ENCODE measurements around the gene SLC9A9.

SLC9A9 gene

DNA sequence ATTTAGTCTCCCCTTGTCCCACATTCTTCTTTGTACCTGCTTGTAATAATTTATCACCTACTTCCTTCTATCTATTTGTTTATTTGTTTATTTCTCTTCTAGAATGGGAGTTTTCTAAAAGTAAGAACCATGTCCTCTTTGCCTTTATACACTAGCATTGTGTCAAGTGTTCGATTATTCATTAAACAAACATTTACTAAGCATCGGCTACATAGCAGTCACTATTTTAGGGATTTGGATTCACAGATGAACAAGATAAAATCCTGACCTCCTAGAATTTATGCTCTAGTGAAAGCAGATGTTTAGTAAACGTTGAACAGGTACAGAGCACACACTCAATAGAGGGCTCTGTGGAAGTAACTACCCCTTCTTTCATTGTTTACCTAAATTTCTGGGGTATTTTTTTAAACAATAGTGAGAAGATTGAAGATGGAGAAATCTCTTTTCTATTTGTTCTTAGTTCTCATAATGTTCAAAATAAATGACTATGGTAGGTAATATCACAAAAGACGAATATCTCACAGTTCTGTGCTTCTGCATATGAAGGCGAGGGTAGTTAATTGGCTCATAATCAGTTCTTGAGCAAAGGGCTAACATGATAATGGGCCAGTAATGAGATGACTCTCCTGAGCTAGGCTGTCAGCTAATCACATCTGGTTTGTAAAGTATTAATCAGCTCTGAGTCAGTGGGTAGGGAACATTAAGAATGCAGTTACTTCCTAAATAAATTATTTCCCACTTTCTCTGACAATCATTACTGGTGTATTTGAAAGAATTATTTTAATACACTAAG, 111.9 kb downstream of the SLC9A9 start:
- no peak overlapping the region for H3K4me3 ChIP-seq (ENCODE audit: low read depth, low read length)
- no peak for DNase-seq (ENCODE audit: low read depth)
- no peak for TF ChIP-seq CTCF (IDR thresholded peaks at IDR 0.05; ENCODE audit: control insufficient read depth, extremely low read depth, insufficient read depth)

DNA sequence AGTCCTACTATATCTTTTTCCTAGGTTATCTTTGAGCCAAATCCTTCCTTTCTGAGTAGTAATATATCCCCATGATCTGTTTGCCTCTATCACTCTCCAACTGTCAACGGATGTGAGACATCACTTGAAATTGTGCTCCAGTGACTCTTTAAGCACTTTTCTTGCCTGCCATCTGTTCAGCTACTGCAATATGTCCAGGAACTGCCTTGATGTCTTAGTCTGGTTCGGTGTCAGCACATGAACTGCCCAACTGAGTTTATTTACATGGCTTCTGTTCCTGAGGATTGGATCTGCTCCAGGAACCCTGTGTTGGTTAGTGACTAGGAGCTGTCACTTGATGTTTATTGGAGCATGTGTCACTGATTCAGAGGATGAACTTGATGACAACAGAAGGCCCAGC, 116.5 kb downstream of the SLC9A9 start:
- H3K4me3 ChIP-seq (ENCODE audit: low read depth, low read length): no peak overlapping the region
- DNase-seq (ENCODE audit: low read depth): peak; percentile 19
- no peak for TF ChIP-seq CTCF (IDR thresholded peaks at IDR 0.05; ENCODE audit: control insufficient read depth, extremely low read depth, insufficient read depth)

GRCh38 chr3:143731320-143731719, 116.9 kb downstream of the SLC9A9 start:
- no peak for DNase-seq (ENCODE audit: low read depth)
- no peak for TF ChIP-seq CTCF (IDR thresholded peaks at IDR 0.05; ENCODE audit: control insufficient read depth, extremely low read depth, insufficient read depth)
- H3K4me3 ChIP-seq (ENCODE audit: low read depth, low read length): no peak overlapping the region

GRCh38 chr3:143727391-143727790, 120.9 kb downstream of the SLC9A9 start:
- TF ChIP-seq CTCF (IDR thresholded peaks at IDR 0.05; ENCODE audit: control insufficient read depth, extremely low read depth, insufficient read depth): no peak
- no peak overlapping the region for H3K4me3 ChIP-seq (ENCODE audit: low read depth, low read length)
- no peak for DNase-seq (ENCODE audit: low read depth)

DNA sequence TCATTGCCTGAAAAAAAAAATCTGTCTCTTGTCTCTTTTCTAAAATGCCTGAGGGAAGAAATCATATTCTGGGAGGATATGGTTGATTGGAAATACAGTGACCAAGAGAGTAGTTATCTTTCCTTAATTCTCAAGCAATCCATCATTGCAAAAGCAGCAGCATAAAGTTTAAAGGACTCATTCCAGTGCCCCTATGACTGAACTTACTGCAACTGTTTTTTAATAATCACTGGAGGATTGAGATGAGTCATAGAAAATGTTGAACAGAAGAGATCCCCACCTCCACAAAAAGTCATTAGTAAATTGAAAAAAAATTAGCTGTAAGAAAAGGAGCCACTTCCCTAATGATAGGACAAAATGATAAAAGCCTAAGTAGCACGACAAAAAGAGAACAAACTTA, 121.5 kb downstream of the SLC9A9 start:
- no peak overlapping the region for H3K4me3 ChIP-seq (ENCODE audit: low read depth, low read length)
- no peak for TF ChIP-seq CTCF (IDR thresholded peaks at IDR 0.05; ENCODE audit: control insufficient read depth, extremely low read depth, insufficient read depth)
- DNase-seq (ENCODE audit: low read depth): no peak

DNA sequence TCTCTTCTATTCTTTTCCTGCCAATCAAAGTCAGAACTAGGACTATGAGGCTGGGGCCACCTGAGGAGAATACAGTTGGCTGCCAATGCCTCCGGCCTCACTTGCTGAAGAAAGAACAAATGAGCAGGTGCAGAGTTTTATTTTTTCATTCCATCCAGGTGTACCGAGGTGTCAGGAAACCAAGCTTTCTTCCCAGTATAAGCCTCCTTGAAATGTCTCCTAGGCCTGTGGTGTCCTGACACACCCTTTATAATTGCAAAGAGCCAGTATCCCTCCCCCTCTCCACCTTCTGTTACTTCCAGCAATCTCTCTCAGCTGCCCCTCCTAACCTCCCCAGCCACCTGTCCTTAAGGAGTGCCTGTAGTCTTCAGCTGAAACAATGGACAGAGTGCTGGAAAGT, 127.9 kb downstream of the SLC9A9 start:
- TF ChIP-seq CTCF (IDR thresholded peaks at IDR 0.05; ENCODE audit: control insufficient read depth, extremely low read depth, insufficient read depth): no peak
- no peak for DNase-seq (ENCODE audit: low read depth)
- no peak overlapping the region for H3K4me3 ChIP-seq (ENCODE audit: low read depth, low read length)

- TF ChIP-seq CTCF (IDR thresholded peaks at IDR 0.05; ENCODE audit: control insufficient read depth, extremely low read depth, insufficient read depth): no peak
- no peak for DNase-seq (ENCODE audit: low read depth)
These were observed 129.8 kb downstream of the SLC9A9 start for GRCh38 chr3:143718463-143718862.

More at GRCh38 chr3:143718463-143718862, 129.8 kb downstream of the SLC9A9 start:
- H3K4me3 ChIP-seq (ENCODE audit: low read depth, low read length): no peak overlapping the region
